RWPE2 (cell line): ENCODE data around the gene DBH.

Experiments used
- ATAC-seq: fragments of 200-7000 bp; cut with Tn5 transposase; 3 replicates; pipeline ENCODE4 v1.9.1; 2021; ENCODE audit warnings: low read depth
- DNase-seq: peaks from one replicate; pipeline ENCODE4 v3.0.0-alpha.2; 2020; ENCODE audit warnings: low spot score
- H3K27ac ChIP-seq: fragments of 450-650 bp; 2 replicates; pipeline ENCODE4 v1.5.1; 2017; ENCODE audit warnings: mild to moderate bottlenecking; ENCODE audit not compliant: poor library complexity, severe bottlenecking
- H3K27me3 ChIP-seq: fragments of 250-450 bp; sonication (Bioruptor Pico); 2 replicates; pipeline ENCODE4 v1.5.1; 2021; ENCODE audit warnings: mild to moderate bottlenecking, moderate library complexity; ENCODE audit not compliant: insufficient read depth, poor library complexity, severe bottlenecking
- H3K36me3 ChIP-seq: fragments of 250-450 bp; sonication (Bioruptor Pico); 2 replicates; pipeline ENCODE4 v1.5.1; 2020; ENCODE audit warnings: low read depth, mild to moderate bottlenecking, moderate library complexity
- H3K4me1 ChIP-seq: fragments of 250-450 bp; sonication (Bioruptor Pico); 2 replicates; pipeline ENCODE4 v1.5.1; 2021; ENCODE audit warnings: mild to moderate bottlenecking, moderate library complexity; ENCODE audit not compliant: insufficient read depth, poor library complexity, severe bottlenecking
- H3K4me3 ChIP-seq: fragments of 250-450 bp; sonication (Bioruptor Pico); 2 replicates; pipeline ENCODE4 v1.5.1; 2021; ENCODE audit warnings: mild to moderate bottlenecking, moderate library complexity; ENCODE audit not compliant: severe bottlenecking
- H3K9me3 ChIP-seq: fragments of 250-450 bp; sonication (Bioruptor Pico); 2 replicates; pipeline ENCODE4 v1.5.1; 2021; ENCODE audit warnings: mild to moderate bottlenecking, moderate library complexity; ENCODE audit not compliant: severe bottlenecking
- TF ChIP-seq, protein P1 (sequence below): fragments of 450-650 bp; IDR thresholded peaks from one replicate; pipeline ENCODE4 v1.5.1; 2017; ENCODE audit warnings: mild to moderate bottlenecking, moderate library complexity; ENCODE audit not compliant: poor library complexity, severe bottlenecking

DBH gene

DNA sequence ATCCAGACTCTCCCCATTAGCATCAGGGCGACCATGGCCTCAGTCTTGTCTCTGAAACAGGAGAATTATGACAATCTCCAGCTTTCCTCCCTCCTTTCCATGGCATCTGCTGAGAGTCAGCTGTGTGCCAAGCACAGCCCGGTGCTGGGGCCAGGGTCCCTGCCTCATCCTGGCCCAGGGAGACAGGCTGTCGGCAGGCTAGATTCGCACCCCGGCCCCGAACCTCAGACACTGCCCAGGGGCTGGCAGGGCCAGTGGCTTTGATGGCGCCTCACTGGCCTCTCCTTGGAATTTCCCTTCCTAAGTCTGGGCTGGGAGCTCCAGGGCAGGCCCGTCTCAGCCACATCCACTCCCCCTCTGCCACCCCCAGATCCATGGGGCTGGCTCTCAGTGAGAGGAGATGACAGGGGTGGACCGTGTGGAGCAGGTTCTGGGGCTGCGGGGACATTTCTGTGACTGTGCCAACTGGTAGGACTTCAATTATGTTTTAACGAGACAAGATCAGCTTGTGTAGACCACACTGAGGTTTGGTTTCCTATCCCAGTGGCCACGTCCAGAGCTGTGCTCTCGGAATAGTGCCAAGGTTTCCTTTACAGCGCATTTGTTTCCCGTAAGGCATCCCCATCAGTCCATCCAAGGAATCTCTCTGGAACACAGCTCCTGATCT lies 42.4 kb upstream of the DBH start:
- no peak for ATAC-seq
- DNase-seq = no peak
- Histone ChIP-seq H3K27me3 (no peaks in the 10 kb centered on the region), H3K4me3 (no peak overlapping the region), H3K4me1 (no peaks in the 10 kb centered on the region), H3K36me3 (no peaks in the 10 kb centered on the region), H3K9me3 (peaks cover 6% of the 10 kb centered on the region), H3K27ac (no peak overlapping the region)
- TF ChIP-seq, protein P1, sequence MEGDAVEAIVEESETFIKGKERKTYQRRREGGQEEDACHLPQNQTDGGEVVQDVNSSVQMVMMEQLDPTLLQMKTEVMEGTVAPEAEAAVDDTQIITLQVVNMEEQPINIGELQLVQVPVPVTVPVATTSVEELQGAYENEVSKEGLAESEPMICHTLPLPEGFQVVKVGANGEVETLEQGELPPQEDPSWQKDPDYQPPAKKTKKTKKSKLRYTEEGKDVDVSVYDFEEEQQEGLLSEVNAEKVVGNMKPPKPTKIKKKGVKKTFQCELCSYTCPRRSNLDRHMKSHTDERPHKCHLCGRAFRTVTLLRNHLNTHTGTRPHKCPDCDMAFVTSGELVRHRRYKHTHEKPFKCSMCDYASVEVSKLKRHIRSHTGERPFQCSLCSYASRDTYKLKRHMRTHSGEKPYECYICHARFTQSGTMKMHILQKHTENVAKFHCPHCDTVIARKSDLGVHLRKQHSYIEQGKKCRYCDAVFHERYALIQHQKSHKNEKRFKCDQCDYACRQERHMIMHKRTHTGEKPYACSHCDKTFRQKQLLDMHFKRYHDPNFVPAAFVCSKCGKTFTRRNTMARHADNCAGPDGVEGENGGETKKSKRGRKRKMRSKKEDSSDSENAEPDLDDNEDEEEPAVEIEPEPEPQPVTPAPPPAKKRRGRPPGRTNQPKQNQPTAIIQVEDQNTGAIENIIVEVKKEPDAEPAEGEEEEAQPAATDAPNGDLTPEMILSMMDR = no peak

DNA sequence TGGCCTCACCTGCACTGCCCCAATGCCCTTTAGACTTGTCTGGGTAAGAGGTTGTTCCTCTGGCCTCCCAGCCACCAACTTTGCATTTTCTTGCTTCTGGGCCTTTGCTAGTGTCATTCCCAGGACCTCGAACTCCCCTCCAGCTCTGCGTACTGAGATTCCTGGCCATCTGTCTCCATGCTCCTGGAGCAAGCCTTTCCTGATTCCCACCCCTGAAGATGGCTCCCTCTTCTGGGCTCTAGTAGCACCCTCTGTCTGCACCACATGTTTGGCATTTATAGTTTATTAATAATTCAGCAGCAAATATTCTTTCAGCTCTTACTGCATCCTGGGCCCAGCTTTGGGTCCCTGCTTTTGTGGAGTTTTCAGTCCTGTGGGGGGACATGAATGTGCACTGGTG lies 41.9 kb upstream of the DBH start:
- TF ChIP-seq, protein P1 = no peak
- no peak overlapping the region for H3K27ac ChIP-seq
- DNase-seq = no peak
- H3K4me3 ChIP-seq = no peak overlapping the region
- H3K9me3 ChIP-seq = peaks cover 6% of the 10 kb centered on the region
- H3K4me1 ChIP-seq = no peaks in the 10 kb centered on the region
- H3K27me3 ChIP-seq = no peaks in the 10 kb centered on the region
- no peaks in the 10 kb centered on the region for H3K36me3 ChIP-seq
- no peak for ATAC-seq

DNA sequence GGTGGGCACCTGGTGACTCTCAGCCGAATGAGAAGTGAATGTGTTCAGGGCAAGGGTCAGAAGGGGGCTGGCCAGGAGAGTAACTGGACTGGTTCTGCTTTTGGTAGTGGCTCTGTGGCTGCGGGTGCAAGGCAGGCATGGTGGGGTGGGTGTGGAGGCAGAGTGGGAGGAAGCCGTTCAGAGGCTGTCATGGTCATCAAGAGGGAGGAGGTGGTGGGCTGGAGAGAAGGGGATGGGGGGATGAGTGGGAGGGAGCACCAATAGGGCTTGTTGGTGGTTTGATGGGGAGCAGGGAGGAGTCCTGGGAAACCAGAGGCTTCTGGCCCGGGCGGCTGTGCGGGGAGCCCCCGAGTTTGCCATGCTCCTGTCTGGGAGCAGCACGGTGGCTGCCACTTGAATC lies 40.3 kb upstream of the DBH start:
- no peaks in the 10 kb centered on the region for H3K27me3 ChIP-seq
- DNase-seq (no peak), ATAC-seq (no peak)
- no peaks in the 10 kb centered on the region for H3K36me3 ChIP-seq
- H3K4me1 ChIP-seq = no peaks in the 10 kb centered on the region
- no peak overlapping the region for H3K27ac ChIP-seq
- H3K9me3 ChIP-seq = peaks cover 6% of the 10 kb centered on the region
- H3K4me3 ChIP-seq = no peak overlapping the region
- TF ChIP-seq, protein P1 = no peak

DNA sequence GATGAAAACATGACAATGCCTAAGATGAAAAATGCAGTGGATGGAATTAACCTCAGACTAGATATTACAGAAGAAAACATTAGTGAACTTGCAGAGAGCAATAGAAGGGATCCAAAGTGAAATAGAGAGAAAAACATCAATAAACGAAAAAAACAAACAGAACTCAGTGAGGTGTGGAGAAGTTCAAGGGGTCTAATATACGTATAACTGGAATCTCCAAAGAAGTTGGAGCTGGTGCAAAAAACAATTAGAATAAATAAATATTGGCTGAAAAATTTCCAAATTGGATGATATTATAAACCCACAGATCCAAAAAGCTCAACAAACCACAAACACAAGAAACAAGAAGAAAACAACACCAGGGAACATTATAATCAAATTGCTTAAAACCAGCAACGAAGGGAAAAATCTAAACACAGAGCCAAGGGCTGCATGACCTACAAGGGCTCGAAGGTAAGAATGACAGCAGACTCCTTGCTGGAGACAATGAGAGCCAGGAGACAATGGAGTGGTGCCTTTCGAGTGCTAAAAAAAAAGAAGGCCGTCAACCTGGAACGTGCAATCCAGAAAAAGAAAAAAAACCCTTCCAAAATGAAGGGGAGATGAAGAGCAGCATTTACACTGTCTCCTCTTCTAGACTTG lies 38.7 kb upstream of the DBH start:
- Histone ChIP-seq H3K9me3 (peaks cover 6% of the 10 kb centered on the region), H3K4me1 (no peaks in the 10 kb centered on the region), H3K27me3 (no peaks in the 10 kb centered on the region), H3K27ac (no peak overlapping the region), H3K36me3 (no peaks in the 10 kb centered on the region), H3K4me3 (no peak overlapping the region)
- TF ChIP-seq, protein P1 = no peak
- no peak for ATAC-seq
- DNase-seq = no peak

DNA sequence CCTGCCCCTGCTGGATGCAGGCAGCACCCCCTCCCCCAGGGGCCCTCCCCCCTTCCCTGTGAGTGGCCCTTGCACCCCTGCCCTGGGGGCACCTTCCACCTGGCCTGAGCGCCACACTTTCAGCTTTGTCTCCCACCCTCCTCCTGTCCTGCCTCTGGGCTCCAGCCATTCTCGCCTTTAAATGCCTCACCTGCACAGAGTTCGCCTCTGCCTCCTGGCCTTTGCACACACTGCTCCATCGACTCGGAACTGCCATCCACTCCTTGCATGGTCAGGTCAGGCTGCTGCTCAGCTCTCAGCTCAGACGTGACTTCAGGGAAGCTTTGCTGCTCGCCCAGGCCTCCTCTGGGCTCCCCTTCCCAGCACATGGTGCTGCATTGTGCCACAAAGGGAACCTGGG lies 37.2 kb upstream of the DBH start:
- no peaks in the 10 kb centered on the region for H3K27me3 ChIP-seq
- TF ChIP-seq, protein P1 = no peak

More for the DNA sequence above, 37.2 kb upstream of the DBH start:
- DNase-seq (no peak), ATAC-seq (no peak)
- Histone ChIP-seq H3K4me1 (no peaks in the 10 kb centered on the region), H3K36me3 (no peaks in the 10 kb centered on the region), H3K4me3 (no peak overlapping the region), H3K27ac (no peak overlapping the region), H3K9me3 (peaks cover 6% of the 10 kb centered on the region)
